Gastrocnemius medialis (tissue), 4 donors: ENCODE data around the gene HEPN1. TPM values are rescaled to one million over a fixed set of nuclear protein-coding genes. Genes with fewer than 3 reads are reported as not detected.

Experiments
- ATAC-seq, 2 donors: fragments of 150-250 bp; one replicate each; pipeline ENCODE4 v1.9.1; 2016
- DNase-seq, 2 donors: peaks; one replicate each; pipeline ENCODE4 v3.0.0-alpha.2; 2019
- H3K27ac ChIP-seq, 4 donors: fragments of 200-600 bp; sonication (generic); 1 replicate in 1 of 4; 2 replicates in 3 of 4; pipeline ENCODE4 v1.5.1; 2016 to 2018; ENCODE audit warnings: mild to moderate bottlenecking in 2 of 4, moderate library complexity in 1 of 4
- H3K27me3 ChIP-seq, 3 donors: fragments of 200-600 bp; sonication (generic) in 2 of 3; 1 replicate in 1 of 3; 2 replicates in 2 of 3; pipeline versions ENCODE4 v1.5.1 to v1.6.0; 2016 to 2019; ENCODE audit warnings: mild to moderate bottlenecking in 1 of 3, moderate library complexity in 1 of 3
- H3K36me3 ChIP-seq, 2 donors: fragments of 200-600 bp; sonication (generic) in 1 of 2; one replicate each; pipeline ENCODE4 v1.5.1; 2017 to 2018
- H3K4me1 ChIP-seq, 2 donors: fragments of 200-600 bp; sonication (generic) in 1 of 2; one replicate each; pipeline ENCODE4 v1.5.1; 2016 to 2017; ENCODE audit warnings: mild to moderate bottlenecking in 2 of 2
- H3K4me3 ChIP-seq, 4 donors: fragments of 200-600 bp; sonication (generic) in 3 of 4; 1 replicate in 1 of 4; 2 replicates in 3 of 4; pipeline ENCODE4 v1.5.1; 2016 to 2019; ENCODE audit warnings: mild to moderate bottlenecking in 2 of 4
- H3K9me3 ChIP-seq, 3 donors: fragments of 200-600 bp; sonication (generic) in 2 of 3; 1 replicate in 1 of 3; 2 replicates in 2 of 3; pipeline ENCODE4 v1.5.1; 2016 to 2019
- CTCF ChIP-seq, 5 experiments: fragments of 450-650 bp in 3 of 5; fragments of 200-600 bp in 2 of 5; sonication (generic) in 2 of 5; IDR thresholded peaks in 4 of 5; conservative IDR thresholded peaks in 1 of 5; 1 replicate in 4 of 5; 2 replicates in 1 of 5; pipeline ENCODE4 v1.5.1; 2016 to 2019; ENCODE audit warnings: antibody characterized with exemption in 5 of 5, mild to moderate bottlenecking in 3 of 5, moderate library complexity in 3 of 5
- POLR2A ChIP-seq, 2 donors: fragments of 450-650 bp; IDR thresholded peaks; one replicate each; pipeline ENCODE4 v1.6.1; 2017; ENCODE audit warnings: antibody characterized with exemption in 2 of 2, mild to moderate bottlenecking in 2 of 2, moderate library complexity in 2 of 2
- in situ Hi-C, 4 donors: fragments of 200-750 bp; cut with MboI; loops; one replicate each; pipeline versions ENCODE4 v1.15.0 to v1.8.0; 2017; ENCODE audit warnings: low sequenced_read_pairs in 4 of 4
- intact Hi-C: fragments of 100-400 bp; cut with DNase I; formaldehyde crosslinking; loops from one replicate; pipeline ENCODE4 v1.15.1; 2023; ENCODE audit warnings: low total_unique reads
- total RNA-seq, 4 donors: library from RNA; depleted of rRNA; stranded (reverse); fragments of >200 nt; gene quantifications; one replicate each; pipeline versions ENCODE4 v1.1.0 to v1.2.3, GENCODE V29; 2016

The HEPN1 gene
- total RNA-seq, 4 donors from 2014 or later: not detected

- no peak overlapping the region for H3K4me3 ChIP-seq
- DNase-seq: no peak
Measured at GRCh38 chr11:124945826-124946225, 26.8 kb downstream of the HEPN1 start.

GRCh38 chr11:124946735-124947141 is 27.7 kb downstream of the HEPN1 start:
- no peaks in the 10 kb centered on the region for H3K4me1 ChIP-seq
- no peaks in the 10 kb centered on the region for H3K27me3 ChIP-seq
- intact Hi-C loops: no loop called here
- H3K27ac ChIP-seq: no peak overlapping the region
- H3K9me3 ChIP-seq: no peaks in the 10 kb centered on the region
- no peak for TF ChIP-seq CTCF (IDR thresholded peaks at IDR 0.05 in 4 of 5, conservative IDR thresholded peaks at IDR 0.05 in 1 of 5)
- TF ChIP-seq POLR2A (IDR thresholded peaks at IDR 0.05): no peak
- ATAC-seq (no peak), DNase-seq (no peak)
- in situ Hi-C loops: no loop called here
- H3K36me3 ChIP-seq: no peaks in the 10 kb centered on the region
- no peak overlapping the region for H3K4me3 ChIP-seq

More at GRCh38 chr11:124945826-124946225, 26.8 kb downstream of the HEPN1 start:
- H3K36me3 ChIP-seq: no peaks in the 10 kb centered on the region
- in situ Hi-C loops (no loop called here), intact Hi-C loops (no loop called here)
- no peak for TF ChIP-seq CTCF (IDR thresholded peaks at IDR 0.05 in 4 of 5, conservative IDR thresholded peaks at IDR 0.05 in 1 of 5)
- TF ChIP-seq POLR2A (IDR thresholded peaks at IDR 0.05): no peak
- H3K27ac ChIP-seq: no peak overlapping the region
- ATAC-seq: no peak
- H3K9me3 ChIP-seq: no peaks in the 10 kb centered on the region
- no peaks in the 10 kb centered on the region for H3K27me3 ChIP-seq
- H3K4me1 ChIP-seq: no peaks in the 10 kb centered on the region

- Histone ChIP-seq H3K9me3 (no peaks in the 10 kb centered on the region), H3K4me1 (peaks cover 6 to 8% of the 10 kb centered on the region in 2 donors), H3K36me3 (no peaks in the 10 kb centered on the region), H3K27ac (no peak overlapping the region), H3K27me3 (no peaks in the 10 kb centered on the region), H3K4me3 (no peak overlapping the region)
- intact Hi-C loops (loop anchor here (5.0 kb wide), 5 partner anchors 73 to 328 kb away; partner anchors contain the start of genes MSANTD2, SIAE, SPA17 and TBRG1), in situ Hi-C loops (loop anchor here in 3 of 4 donors (10.0 to 25.0 kb wide), 4 partner anchors 164 to 937 kb away; partner anchors contain the start of genes TMEM218 (in 2 of the 3) and HYLS1 (in 1 of the 3))
- no peak for TF ChIP-seq CTCF (IDR thresholded peaks at IDR 0.05 in 4 of 5, conservative IDR thresholded peaks at IDR 0.05 in 1 of 5)
- TF ChIP-seq POLR2A (IDR thresholded peaks at IDR 0.05): no peak
- no peak for ATAC-seq
- DNase-seq: no peak
Measured at GRCh38 chr11:124950601-124951330, 31.7 kb downstream of the HEPN1 start.

- TF ChIP-seq POLR2A (IDR thresholded peaks at IDR 0.05) (no peak), CTCF (IDR thresholded peaks at IDR 0.05 in 4 of 5, conservative IDR thresholded peaks at IDR 0.05 in 1 of 5) (no peak)
- Histone ChIP-seq H3K9me3 (no peaks in the 10 kb centered on the region), H3K4me1 (peaks cover 6 to 8% of the 10 kb centered on the region in 2 donors), H3K27me3 (no peaks in the 10 kb centered on the region), H3K27ac (no peak overlapping the region), H3K36me3 (no peaks in the 10 kb centered on the region), H3K4me3 (no peak overlapping the region)
- ATAC-seq (no peak), DNase-seq (no peak)
- in situ Hi-C loops (loop anchor here in 3 of 4 donors (10.0 to 25.0 kb wide), 4 partner anchors 163 to 936 kb away; partner anchors contain the start of genes TMEM218 (in 2 of the 3) and HYLS1 (in 1 of the 3)), intact Hi-C loops (loop anchor here (5.0 kb wide), 5 partner anchors 74 to 329 kb away; partner anchors contain the start of genes MSANTD2, SIAE, SPA17 and TBRG1)
Measured at GRCh38 chr11:124951341-124951740, 32.3 kb downstream of the HEPN1 start.
